ENCODE measurements around the gene MATN4. TPM values are rescaled to one million over a fixed set of nuclear protein-coding genes. Genes with fewer than 3 reads are reported as not detected.

The MATN4 gene
- polyA plus RNA-seq, 1 donor from 2014 or later = not detected

GRCh38 chr20:45292343-45292742 is 15.8 kb downstream of the MATN4 start:
- no peaks in the 10 kb centered on the region for H3K9me2 ChIP-seq (ENCODE audit: insufficient read depth, low read length)
- H3K79me2 ChIP-seq (replicated peaks; ENCODE audit: insufficient read depth, low read length) = no peaks in the 10 kb centered on the region
- H4K20me1 ChIP-seq (ENCODE audit: insufficient read depth) = no peaks in the 10 kb centered on the region
- H3K9ac ChIP-seq (ENCODE audit: low read length) = no peak overlapping the region
- H3K36me3 ChIP-seq (ENCODE audit: insufficient read depth, low read length) = no peaks in the 10 kb centered on the region
- TF ChIP-seq EZH2 (IDR thresholded peaks at IDR 0.05; ENCODE audit: borderline replicate concordance, insufficient read depth, low read length, poor library complexity, severe bottlenecking) = no peak
- TF ChIP-seq CTCF (IDR thresholded peaks at IDR 0.05; ENCODE audit: poor library complexity, severe bottlenecking) = no peak
- no peak for TF ChIP-seq TAF1 (IDR thresholded peaks at IDR 0.05; ENCODE audit: low read depth)
- no peak for TF ChIP-seq EP300 (conservative IDR thresholded peaks at IDR 0.05; ENCODE audit: poor library complexity, severe bottlenecking)
- TF ChIP-seq SMC3 (conservative IDR thresholded peaks at IDR 0.05; ENCODE audit: poor library complexity) = no peak
- no peak for TF ChIP-seq MXI1 (conservative IDR thresholded peaks at IDR 0.05; ENCODE audit: poor library complexity, severe bottlenecking)
- no peak for TF ChIP-seq POLR2AphosphoS5 (IDR thresholded peaks at IDR 0.05)
- TF ChIP-seq RAD21 (conservative IDR thresholded peaks at IDR 0.05) = no peak
- TF ChIP-seq REST (IDR thresholded peaks at IDR 0.05; ENCODE audit: borderline replicate concordance) = no peak
- no peak overlapping the region for H3K4me2 ChIP-seq (ENCODE audit: low read length)
- no peak overlapping the region for H3K27ac ChIP-seq (ENCODE audit: low read length)
- no peaks in the 10 kb centered on the region for H3F3A ChIP-seq (ENCODE audit: insufficient read depth, low read length, poor library complexity, severe bottlenecking)
- H3K4me3 ChIP-seq (ENCODE audit: low read length) = no peak overlapping the region
- peaks cover 14% of the 10 kb centered on the region for H3K27me3 ChIP-seq (ENCODE audit: insufficient read depth, low read depth, low read length)
- peaks cover 3% of the 10 kb centered on the region for H3K9me3 ChIP-seq (ENCODE audit: low read length)
- no peak overlapping the region for H2AFZ ChIP-seq (ENCODE audit: low read depth, low read length)

GRCh38 chr20:45291526-45291925 is 16.6 kb downstream of the MATN4 start:
- H4K20me1 ChIP-seq (ENCODE audit: insufficient read depth) = no peaks in the 10 kb centered on the region
- no peaks in the 10 kb centered on the region for H3F3A ChIP-seq (ENCODE audit: insufficient read depth, low read length, poor library complexity, severe bottlenecking)
- no peak overlapping the region for H3K4me3 ChIP-seq (ENCODE audit: low read length)
- no peak overlapping the region for H3K4me2 ChIP-seq (ENCODE audit: low read length)
- H3K79me2 ChIP-seq (replicated peaks; ENCODE audit: insufficient read depth, low read length) = no peaks in the 10 kb centered on the region
- H3K9me2 ChIP-seq (ENCODE audit: insufficient read depth, low read length) = no peaks in the 10 kb centered on the region
- H2AFZ ChIP-seq (ENCODE audit: low read depth, low read length) = no peak overlapping the region
- peaks cover 3% of the 10 kb centered on the region for H3K9me3 ChIP-seq (ENCODE audit: low read length)
- H3K9ac ChIP-seq (ENCODE audit: low read length) = no peak overlapping the region
- TF ChIP-seq EZH2 (IDR thresholded peaks at IDR 0.05; ENCODE audit: borderline replicate concordance, insufficient read depth, low read length, poor library complexity, severe bottlenecking) (no peak), SMC3 (conservative IDR thresholded peaks at IDR 0.05; ENCODE audit: poor library complexity) (no peak), POLR2AphosphoS5 (IDR thresholded peaks at IDR 0.05) (no peak), RAD21 (conservative IDR thresholded peaks at IDR 0.05) (no peak), MXI1 (conservative IDR thresholded peaks at IDR 0.05; ENCODE audit: poor library complexity, severe bottlenecking) (no peak), TAF1 (IDR thresholded peaks at IDR 0.05; ENCODE audit: low read depth) (no peak), REST (IDR thresholded peaks at IDR 0.05; ENCODE audit: borderline replicate concordance) (no peak), CTCF (IDR thresholded peaks at IDR 0.05; ENCODE audit: poor library complexity, severe bottlenecking) (no peak), EP300 (conservative IDR thresholded peaks at IDR 0.05; ENCODE audit: poor library complexity, severe bottlenecking) (no peak)
- no peak overlapping the region for H3K27ac ChIP-seq (ENCODE audit: low read length)
- peaks cover 14% of the 10 kb centered on the region for H3K27me3 ChIP-seq (ENCODE audit: insufficient read depth, low read depth, low read length)
- no peaks in the 10 kb centered on the region for H3K36me3 ChIP-seq (ENCODE audit: insufficient read depth, low read length)
